Stimulated activated CD4-positive, alpha-beta T cell treated with anti-CD3 and anti-CD28 coated beads, TNF-alpha, amount 100 ng/mL, for 24 hours (primary cell): Measurements from ENCODE around the gene RNASEH2B.
A peak's percentile ranks its signal among the peaks of the same experiment; 100 is the strongest.

Experiments used
- DNase-seq, 3 experiments: peaks; one replicate each; pipeline ENCODE4 v3.0.0-alpha.2; 2020; ENCODE audit warnings: low read depth in 3 of 3

RNASEH2B gene

DNA sequence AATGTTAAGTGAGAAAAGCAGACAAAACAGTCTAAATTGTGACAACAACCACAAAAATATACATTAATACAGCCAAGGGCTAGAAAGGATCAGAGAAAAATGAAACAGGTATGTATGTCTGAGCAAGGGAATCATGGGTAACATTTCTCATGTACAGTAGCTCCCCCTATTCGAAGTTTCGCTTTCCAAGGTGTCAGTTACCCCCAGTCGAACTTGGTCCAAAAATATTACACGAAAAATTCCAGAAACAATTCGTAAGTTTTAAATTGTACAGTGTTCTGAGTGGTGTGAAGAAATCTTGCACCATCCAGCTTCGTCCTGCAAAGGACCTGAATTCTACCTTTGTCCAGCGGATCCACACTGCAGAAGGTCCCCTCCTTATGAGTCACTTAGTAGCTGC is 1.8 kb upstream of the RNASEH2B start:
- DNase-seq, result no peak

DNA sequence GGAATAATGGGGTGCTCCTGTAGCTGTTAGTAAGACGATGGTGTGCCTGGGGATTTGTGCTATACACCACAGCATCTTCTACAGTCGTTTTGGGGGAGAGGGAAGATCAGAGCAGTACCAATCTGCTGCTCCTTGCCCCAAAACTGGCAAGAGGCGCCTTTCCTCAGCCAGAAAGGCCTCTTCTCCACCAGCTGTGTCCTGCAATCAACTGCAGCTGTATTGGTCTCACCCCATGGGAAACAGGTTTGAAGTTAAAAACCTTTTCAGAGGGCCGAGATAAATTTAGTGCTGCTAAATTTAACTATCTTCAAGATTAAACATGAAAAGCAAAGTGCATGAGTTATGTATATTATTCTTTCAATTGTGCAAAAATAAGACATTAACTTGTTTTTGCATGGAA is 1.2 kb upstream of the RNASEH2B start:
- DNase-seq, result no peak

DNA sequence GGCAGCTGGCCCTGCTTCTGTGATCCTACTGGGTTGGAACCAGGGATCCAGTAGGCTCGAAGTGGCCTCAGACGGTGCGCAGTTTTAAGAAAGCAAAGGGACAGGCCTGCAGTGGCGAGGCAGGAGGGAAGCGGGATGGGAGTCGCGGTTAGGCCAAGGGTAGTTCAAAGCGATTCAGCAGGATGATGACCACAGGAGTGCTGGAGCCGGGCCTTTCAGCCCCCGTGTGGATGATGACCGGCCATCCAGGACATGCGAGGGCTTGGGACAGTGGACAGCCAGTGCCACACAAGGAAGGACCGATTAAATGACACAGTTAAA is 854 bp downstream of the RNASEH2B start:
- DNase-seq, result no peak

DNA sequence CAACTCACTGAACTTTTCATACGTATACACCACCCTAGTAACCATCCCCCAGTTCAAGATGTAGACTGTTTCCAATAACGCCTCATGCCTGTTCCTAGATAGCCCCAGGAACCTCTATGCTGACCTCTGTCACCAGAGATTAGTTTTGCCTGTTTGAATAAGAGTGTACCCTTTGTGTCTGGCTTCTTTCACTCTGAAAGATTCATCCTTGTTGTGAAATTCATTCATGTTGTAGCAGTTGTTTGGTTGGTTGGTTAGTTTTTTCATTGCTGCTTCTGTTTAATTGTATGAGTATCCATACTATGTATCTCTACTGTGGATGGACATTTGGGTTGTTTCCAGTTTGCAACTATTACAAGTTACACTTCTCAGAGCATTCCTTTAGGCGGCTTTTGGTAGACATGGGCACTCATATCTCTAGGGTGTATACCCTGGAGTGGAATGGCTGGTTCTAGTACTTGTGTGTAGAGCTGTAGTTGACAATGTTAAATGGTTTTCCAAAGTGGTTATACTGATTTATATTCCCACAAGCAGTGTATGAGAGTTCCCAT is 1.6 kb downstream of the RNASEH2B start:
- DNase-seq, result no peak

DNA sequence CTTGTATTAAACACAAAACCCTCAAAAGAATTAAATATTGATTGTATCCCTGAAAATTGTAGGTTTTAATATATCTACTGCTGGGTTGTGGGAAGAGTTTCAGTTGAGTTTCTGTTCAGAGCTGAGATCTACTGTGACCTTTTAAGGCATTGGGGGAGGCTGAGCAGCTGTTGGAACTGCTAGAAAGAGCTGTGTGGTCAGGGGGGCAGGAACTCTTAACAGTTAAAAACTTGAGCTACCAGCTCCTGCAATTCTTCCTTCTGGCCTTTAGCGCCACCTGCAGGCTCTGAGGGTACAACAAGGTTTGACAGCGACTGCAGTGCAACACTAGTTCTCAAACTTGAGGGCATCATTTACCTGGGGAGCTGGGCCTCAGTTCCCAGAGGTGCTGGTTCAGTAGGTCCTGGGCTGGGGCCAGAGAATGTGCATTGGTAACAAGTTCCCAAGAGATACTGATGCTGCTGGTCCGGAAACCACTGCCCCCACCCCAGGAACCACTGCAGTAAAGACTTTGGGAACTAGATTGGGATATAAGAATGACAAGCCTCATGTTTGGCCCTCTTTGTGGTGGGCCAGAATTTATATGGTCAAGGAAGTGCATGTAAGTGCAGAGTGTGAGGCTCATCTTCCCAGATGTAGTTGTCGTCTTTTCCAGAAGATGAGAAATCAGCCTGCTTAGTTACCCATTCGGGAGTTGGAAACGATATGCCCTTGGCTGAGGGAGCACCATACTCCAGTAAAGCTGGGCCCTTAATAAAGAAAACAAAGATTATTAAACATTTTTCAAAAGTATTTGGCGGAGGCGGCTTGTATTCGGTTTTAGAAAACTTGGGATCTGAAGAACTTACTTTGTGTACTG is 2.6 kb downstream of the RNASEH2B start:
- DNase-seq, result peak; percentile 80 to 91 (median 89)

DNA sequence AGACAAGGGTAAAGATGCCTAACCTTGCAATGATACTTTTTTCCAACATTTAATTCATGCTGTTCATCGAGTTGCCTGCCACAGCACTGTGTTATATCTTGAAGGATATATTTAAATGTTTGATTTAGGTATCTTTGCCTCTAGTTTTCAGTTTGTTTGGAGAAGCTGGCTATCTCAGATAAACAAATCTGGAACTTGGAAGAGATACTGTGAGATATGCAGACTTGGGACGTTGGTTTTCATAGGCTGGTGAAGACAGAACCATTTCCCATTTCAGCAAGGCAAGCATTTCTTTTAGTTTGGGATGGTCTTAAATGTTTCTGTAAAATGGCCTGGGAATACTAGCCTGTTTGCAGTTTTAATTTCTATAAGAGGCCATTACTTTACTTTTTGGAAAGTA is 3.3 kb downstream of the RNASEH2B start:
- no peak for DNase-seq

DNA sequence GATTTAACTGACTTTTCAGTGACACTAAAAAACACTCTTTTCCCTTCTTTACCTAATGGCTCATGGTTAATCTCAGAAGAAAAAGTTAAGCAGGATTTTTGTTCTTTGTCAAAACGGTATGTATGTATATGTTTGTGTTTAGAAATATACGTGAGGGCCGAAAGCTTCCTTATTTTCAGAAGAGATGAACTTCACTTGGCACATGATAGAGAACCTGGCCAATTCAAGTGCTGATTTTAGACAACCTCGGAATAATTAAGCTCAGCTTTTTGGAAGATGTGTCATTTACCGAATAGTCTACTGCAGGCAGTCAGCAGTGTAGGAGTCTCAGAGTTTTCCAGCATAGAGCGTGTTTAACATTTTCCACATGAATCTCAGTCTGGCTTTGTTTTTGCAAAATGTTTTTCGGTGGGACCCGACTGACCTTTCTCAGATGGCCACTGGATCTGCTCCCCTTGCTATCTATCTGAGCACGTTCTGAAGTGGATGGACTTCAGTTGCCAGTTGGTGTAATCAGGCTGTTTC is 4.6 kb downstream of the RNASEH2B start:
- no peak for DNase-seq

DNA sequence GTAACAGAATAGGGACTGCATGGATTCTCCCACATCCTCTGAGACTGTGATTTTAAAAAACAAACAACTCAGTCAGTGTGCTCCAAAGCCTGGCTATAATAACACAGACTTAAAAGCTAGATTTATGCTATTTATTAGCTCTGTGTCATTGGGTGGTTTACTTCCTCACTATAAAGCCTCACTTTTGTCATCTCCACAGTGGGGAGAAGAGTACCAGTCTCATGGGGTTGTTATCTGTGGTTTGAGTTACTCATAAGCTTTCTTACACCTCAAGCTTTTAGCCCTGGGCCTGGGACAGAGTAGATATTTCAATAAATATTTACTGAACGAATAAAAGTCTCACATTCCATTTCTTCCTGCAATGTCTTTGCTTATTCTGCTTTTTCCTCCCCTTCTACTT is 5.3 kb downstream of the RNASEH2B start:
- no peak for DNase-seq

DNA sequence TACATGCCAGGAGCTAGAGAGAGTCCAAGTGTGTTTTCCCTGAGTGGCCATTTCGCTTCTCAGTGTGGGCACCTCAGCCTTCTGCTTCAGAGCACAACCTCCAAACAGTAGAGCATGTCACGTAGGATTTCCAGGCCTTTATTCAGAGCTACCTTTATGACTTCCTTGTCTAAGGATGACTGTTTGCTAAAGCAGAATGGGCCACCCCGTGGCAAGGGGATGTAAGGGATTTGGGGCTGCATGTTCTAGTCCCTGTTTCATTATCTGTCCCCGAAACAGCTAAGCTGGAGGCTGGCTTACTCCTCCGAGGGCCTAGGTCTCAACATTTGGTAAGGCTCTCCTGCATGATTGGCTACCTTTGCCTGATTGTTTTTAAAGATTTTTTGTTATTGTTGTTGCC is 6.0 kb downstream of the RNASEH2B start:
- no peak for DNase-seq

DNA sequence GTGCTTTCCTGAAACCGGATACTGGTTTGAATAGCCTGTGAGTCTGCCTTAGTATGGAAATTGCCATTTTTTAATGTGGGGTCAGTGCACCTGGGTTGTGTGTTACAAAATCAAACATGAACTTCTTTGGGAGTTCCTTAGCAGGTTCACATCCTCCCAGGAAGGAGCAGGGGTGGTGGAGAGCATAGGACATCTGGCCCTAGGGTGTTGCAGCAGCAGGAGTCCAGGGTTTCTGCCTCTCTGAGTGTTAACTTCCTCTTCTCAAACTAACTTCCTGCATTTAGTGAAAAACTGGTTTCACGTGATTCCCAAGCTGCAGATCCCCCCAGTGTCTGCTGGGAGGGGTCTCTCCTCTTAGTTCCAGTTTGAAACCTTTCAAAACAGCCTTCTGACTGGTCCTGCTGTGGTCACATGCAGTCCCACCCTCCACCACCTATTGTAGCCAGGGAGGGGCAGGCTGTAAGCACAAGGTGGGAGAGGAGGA is 7.2 kb downstream of the RNASEH2B start:
- no peak for DNase-seq

DNA sequence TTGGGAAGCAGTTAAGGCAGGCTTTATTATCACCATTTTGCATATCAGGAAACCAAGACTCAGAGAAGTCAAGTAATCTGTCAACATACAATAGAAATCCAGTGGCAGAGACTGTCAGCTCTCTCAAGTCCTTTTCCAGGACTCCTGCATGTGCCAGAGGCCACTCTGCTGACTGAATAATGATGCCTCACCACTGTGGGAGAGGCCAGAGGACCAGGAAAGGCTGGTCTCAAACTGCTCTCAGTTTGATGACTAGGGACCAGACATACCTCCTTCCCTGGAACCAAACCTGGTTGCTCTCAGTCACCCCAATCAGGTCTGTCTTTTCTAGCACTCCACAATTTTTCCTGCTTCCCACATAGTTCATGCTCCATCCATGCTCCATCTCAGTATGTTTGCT is 8.0 kb downstream of the RNASEH2B start:
- DNase-seq, result no peak

DNA sequence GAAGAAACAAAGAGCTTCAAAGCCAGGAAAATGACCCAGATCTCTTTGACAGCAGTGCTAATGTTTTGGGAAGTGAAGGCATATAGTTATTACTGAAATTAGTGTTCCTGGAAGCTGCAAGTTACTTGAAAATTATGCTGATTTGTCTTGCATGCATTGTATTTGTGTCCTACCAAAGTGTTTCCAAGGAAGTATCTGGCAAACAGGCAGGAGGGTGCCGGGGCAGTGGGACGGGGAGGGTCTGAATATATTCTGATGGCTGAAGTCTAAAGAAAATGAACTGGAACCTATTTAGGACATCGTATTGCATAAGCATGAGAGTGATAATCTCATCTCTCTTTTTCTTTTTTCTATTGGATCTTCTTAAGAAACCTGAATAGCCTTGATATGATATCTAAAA is 9.0 kb downstream of the RNASEH2B start:
- DNase-seq, result no peak

DNA sequence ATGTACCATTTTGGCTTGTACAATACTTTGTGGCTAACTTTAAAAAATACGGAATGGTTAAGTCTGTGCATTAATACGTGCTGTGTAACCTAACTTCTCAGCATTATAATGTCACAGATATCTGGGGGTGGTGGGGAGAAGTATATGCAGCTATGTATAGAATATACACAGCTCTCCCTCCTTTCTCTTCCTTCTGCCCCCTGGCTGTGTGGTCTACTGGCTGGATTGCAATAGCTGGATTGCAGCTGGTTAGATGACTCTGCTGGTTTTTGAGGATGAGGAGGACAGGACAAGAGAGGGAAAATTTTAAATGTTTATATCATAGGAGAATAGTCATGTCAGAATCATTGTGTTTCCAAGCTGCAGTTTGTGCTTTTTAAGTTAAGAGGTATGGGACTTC is 9.7 kb downstream of the RNASEH2B start:
- no peak for DNase-seq

DNA sequence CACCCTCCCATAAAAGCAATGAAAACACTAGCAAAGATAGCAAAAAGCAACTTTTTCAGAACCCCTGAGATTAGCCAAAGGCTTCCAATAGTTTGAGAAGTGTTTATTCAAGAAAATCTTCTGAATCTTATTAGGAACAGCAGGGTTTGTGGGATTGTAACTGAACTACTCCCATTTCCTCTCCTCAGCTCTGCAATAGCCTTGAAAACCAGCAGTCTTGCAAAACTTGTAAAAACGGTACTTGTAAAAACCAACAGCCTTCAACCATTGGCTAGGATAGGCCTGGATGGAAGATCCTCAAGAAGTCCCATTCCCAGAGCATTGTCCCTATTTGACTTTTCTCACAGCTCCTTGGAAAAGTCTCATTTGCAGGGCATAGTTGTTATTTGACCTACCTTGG is 12.1 kb downstream of the RNASEH2B start:
- DNase-seq, result no peak

DNA sequence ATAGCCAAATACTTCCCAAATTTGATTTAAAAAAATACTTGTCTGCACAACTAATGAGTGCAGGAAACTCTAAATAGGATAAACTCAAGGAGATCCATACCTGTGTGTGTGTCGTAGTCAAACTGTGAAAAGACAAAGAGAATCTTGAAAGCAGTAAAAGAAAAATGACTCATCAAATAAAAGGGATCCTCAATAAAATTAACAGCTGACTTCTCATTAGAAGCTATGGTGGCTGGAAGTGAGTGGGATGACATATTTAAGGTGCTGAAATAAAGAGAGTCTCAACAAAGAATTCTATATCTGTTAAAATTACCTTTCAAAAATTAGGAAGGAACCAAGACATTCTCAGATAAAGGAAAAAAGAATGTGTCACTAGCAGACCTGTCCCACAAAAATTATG is 13.7 kb downstream of the RNASEH2B start:
- no peak for DNase-seq

DNA sequence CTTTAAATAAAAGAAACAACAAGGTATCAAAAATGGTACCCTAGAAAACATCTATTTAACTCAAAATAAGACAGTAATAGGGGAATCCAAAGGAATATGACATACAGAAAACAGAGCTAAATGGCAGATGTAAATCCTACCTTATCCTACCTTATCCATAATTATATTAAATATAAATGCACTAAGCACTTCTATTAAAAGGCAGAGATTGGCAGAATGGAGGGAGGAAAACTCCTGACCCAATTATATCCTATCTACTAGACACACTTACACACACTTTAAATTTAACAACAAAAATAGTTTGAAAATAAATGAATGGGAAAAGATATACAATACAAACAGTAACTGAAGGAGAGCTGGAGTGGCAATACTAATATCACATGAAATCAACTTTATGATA is 14.4 kb downstream of the RNASEH2B start:
- no peak for DNase-seq

DNA sequence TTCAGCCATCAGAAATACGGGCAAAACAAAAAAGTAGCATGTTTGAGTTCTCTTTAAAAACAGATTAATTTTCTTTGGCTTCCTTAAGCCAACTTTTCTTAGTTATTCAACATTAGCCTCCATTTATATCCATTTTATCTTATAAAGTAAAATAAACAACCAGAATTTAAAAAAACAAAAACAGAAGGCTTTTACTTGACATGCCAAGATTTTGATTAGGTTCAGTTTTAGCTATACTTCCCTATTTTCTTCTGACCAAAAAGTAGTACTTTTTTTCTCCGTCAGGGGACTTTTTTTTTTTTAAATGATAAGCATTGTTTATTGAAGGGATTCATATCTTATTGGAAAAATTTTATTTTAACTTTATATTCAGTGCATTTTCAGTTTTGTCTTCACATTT is 18.1 kb downstream of the RNASEH2B start:
- no peak for DNase-seq

DNA sequence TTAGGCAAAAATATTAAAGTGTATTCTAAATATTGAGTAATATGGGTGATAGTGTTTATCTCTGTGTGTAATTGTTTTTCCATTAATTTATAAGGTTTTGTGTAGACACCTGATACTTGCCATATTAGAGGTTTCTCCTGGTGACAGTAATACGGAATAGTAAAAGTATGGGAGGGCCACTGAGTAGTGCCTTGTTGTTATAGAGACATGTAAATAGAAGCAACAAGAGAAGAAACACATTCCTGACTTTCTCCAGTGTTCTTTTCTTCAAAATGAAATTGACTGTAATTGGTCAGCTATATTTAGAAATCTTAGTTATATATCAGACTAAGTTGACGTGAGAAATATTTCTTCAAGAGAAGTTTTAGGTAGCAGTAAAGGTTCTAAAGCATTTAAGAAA is 18.5 kb downstream of the RNASEH2B start:
- DNase-seq, result no peak

DNA sequence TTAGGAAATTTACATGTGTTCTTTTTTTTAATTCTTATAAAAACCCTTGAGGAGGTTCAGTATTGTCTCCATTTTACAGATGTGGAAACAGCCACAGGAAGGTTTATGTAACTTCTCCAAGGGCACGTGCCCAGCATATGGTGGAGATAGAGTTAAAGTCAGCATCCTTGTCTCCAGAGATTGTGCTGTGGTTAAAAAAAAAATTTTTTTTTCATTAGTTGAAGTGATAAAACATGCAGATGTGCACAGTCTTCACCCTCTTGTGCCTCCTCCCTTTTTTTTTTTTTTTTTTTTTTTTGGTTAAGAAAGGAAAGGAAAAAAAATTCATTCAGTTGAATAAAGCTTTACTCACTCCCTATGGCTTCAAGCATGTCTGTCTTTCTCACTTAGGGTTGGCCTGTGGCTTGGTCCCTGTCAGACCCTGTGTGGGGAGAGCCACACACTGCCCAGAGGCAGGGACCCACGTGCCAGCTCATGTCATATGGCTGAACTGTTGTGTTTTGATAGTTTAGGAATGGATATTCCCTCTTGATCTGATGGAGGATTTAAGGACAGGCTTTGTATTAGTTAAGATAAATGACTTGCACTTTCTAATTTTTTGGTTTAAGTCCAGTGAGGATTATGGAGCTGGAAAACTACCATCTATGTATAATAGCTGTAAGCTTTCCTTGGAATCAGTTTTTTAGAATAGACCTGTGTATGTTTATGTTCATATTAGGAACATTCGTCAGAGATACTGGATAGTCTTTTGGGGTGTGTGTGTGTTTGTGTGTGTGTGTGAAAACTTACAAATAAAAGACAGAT is 19.3 kb downstream of the RNASEH2B start:
- DNase-seq, result no peak

DNA sequence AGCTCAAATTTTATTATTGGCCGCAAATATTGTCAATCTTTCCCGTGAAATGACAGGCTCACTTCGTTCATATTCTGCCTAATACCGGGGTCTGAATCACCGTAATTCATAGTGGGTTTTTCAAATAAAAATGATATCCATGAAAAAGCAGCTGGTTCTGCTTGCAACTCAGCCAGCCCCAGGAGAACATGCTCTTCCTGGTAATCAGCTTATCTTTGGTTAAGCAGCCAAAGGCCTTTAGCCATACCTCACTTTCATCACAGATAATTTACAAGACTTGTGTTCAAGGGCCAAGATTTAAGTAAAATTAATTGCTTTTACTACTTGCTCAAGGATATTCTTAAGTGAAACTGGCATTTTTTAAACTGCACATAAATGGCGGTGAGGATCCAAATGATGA is 22.5 kb downstream of the RNASEH2B start:
- DNase-seq, result no peak

DNA sequence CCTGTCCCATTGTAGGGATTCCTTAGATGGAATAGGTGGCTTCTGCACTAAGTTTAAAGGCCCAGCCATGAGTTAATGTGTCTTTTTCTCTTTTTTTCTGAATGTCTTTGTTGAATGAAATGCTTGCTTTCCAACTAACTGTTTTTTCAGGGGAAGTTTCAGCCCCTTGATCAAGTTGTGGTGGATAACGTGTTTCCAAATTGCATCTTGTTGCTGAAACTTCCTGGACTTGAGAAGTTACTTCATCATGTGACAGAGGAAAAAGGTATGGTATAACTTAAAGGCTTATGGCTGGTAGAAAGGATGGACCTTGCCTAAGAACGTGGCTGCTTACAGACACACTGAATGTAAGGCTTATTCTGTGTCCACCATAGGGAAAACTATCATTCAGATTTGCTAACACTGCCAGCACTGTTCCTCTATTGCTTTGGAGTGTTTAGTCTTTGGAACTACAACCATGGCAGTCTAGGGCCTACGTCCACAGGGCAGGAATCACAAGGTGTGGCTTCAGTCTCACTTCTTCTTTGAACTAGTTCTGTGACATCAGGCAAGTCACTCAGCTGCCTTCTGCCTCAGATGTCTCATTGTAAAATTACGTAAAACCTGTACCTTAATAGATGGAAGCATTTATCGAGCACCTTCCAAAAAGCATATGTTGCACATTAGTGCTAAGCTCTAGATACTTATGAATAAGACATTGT is 25.3 kb downstream of the RNASEH2B start:
- no peak for DNase-seq

DNA sequence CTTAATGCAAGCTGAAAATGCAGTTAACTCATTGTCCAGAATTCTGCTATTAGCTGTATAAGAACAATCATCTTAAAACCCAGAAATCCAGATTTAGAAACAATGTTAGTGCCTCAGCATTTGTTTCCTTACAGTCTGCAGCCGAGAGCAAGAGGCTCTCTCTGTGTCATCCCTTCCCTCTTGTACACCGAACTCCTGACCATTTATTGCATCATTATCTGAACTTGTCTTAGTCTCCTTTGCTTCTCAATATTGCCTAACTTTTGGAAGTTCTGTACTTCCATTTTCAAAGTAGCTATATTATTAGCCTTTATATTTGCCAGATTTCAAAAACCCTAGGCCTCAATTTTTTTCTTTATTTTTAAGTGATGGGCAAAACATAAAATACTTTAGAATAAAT is 27.1 kb downstream of the RNASEH2B start:
- no peak for DNase-seq
